ENCODE results near the gene TTLL8. TPM values are rescaled to one million over a fixed set of nuclear protein-coding genes. Genes with fewer than 3 reads are reported as not detected.
A peak's percentile ranks its signal among the peaks of the same experiment; 100 is the strongest.

TTLL8 gene
- polyA plus RNA-seq, 2 of the 4 experiments (the other 2 are of a cell fraction): not detected

DNA sequence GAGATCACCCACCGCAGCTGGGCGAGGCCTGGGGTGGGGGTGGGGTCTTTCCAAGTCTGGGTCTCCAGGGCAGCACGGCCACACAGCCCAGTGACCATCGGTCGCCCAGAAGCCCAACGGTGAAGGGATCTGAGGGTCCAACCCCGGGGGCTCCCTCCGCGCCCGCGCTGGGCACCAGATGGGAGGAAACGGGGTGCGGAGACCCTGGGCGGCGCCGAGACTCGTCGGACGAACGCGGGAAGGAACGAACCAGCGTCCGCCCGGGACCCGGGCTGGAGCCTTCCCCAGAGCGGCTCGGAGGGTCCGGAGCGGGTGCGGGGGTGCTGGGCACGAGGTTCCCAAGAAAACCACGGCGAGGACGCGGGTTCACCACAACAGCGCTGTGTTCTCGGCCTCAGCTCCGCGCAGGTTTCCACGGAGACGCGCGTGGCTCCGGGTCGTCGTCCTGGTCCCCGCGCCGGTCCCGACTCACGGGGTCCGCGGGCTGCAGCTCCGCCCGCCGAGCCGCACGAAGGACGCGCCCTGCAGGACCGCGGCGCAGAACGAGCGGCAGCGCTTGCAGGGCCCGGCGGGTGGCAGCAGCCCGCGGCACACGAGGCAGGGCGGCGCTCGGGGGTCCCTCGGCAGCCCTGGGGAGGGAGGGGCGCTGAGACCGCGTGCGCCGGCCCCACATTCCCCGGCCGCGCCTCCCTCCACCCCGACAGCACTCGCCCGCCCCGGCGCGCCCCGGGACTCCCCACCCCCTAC, 43.3 kb downstream of the TTLL8 start:
- ChIA-PET CTCF (interaction anchor here (2.3 kb wide), 1 partner anchor 15 kb away, joined by 14 read pairs; no protein-coding TSS in a partner anchor), POLR2A (no interaction called here)
- H3K27ac ChIP-seq: no peak overlapping the region
- H3K4me1 ChIP-seq: no peaks in the 10 kb centered on the region
- H3K4me3 ChIP-seq: no peak overlapping the region; the same call in 2 of the 3 replicates
- DNase-seq (ENCODE audit: low read depth in 1 of 2, low spot score in 1 of 2) (no peak), FAIRE-seq (no peak), ATAC-seq (no peak)
- H3K9me3 ChIP-seq: no peaks in the 10 kb centered on the region
- TF ChIP-seq BCL3 (IDR thresholded peaks at IDR 0.05) (no peak), MAX (IDR thresholded peaks at IDR 0.05) (no peak), EHF (CRISPR knock-in tag; IDR thresholded peaks at IDR 0.05) (no peak), CHD4 (IDR thresholded peaks at IDR 0.05; ENCODE audit: borderline replicate concordance) (no peak), GATA3 (IDR thresholded peaks at IDR 0.05; ENCODE audit: borderline replicate concordance) (no peak), PHF8 (IDR thresholded peaks at IDR 0.05; ENCODE audit: borderline replicate concordance, low read depth) (no peak), KDM5A (IDR thresholded peaks at IDR 0.05) (no peak), RNF2 (IDR thresholded peaks at IDR 0.05; ENCODE audit: borderline replicate concordance, low read depth) (no peak), HOXB13 (CRISPR knock-in tag; IDR thresholded peaks at IDR 0.05; ENCODE audit: low read depth) (no peak), MAZ (IDR thresholded peaks at IDR 0.05; ENCODE audit: borderline replicate concordance, low read depth, low read length) (no peak), MAFK (IDR thresholded peaks at IDR 0.05; ENCODE audit: partially characterized antibody) (no peak), POLR2AphosphoS2 (conservative IDR thresholded peaks at IDR 0.05; ENCODE audit: low read length) (no peak), TP53 (CRISPR knock-in tag; IDR thresholded peaks at IDR 0.05) (no peak), HEYL (CRISPR knock-in tag; IDR thresholded peaks at IDR 0.05) (no peak)
- TF ChIP-seq, protein P1, sequence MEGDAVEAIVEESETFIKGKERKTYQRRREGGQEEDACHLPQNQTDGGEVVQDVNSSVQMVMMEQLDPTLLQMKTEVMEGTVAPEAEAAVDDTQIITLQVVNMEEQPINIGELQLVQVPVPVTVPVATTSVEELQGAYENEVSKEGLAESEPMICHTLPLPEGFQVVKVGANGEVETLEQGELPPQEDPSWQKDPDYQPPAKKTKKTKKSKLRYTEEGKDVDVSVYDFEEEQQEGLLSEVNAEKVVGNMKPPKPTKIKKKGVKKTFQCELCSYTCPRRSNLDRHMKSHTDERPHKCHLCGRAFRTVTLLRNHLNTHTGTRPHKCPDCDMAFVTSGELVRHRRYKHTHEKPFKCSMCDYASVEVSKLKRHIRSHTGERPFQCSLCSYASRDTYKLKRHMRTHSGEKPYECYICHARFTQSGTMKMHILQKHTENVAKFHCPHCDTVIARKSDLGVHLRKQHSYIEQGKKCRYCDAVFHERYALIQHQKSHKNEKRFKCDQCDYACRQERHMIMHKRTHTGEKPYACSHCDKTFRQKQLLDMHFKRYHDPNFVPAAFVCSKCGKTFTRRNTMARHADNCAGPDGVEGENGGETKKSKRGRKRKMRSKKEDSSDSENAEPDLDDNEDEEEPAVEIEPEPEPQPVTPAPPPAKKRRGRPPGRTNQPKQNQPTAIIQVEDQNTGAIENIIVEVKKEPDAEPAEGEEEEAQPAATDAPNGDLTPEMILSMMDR (IDR thresholded peaks at IDR 0.05): no peak
- TF ChIP-seq, protein P2, sequence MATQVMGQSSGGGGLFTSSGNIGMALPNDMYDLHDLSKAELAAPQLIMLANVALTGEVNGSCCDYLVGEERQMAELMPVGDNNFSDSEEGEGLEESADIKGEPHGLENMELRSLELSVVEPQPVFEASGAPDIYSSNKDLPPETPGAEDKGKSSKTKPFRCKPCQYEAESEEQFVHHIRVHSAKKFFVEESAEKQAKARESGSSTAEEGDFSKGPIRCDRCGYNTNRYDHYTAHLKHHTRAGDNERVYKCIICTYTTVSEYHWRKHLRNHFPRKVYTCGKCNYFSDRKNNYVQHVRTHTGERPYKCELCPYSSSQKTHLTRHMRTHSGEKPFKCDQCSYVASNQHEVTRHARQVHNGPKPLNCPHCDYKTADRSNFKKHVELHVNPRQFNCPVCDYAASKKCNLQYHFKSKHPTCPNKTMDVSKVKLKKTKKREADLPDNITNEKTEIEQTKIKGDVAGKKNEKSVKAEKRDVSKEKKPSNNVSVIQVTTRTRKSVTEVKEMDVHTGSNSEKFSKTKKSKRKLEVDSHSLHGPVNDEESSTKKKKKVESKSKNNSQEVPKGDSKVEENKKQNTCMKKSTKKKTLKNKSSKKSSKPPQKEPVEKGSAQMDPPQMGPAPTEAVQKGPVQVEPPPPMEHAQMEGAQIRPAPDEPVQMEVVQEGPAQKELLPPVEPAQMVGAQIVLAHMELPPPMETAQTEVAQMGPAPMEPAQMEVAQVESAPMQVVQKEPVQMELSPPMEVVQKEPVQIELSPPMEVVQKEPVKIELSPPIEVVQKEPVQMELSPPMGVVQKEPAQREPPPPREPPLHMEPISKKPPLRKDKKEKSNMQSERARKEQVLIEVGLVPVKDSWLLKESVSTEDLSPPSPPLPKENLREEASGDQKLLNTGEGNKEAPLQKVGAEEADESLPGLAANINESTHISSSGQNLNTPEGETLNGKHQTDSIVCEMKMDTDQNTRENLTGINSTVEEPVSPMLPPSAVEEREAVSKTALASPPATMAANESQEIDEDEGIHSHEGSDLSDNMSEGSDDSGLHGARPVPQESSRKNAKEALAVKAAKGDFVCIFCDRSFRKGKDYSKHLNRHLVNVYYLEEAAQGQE (IDR thresholded peaks at IDR 0.05): no peak
- H3K4me2 ChIP-seq: peak overlapping the region; percentile 61
- 37% methylated on average over 12 of the region's 91 CpGs for WGBS (ENCODE audit: missing lambda C conversion rate)

GRCh38 chr22:50014053-50014501, 44.0 kb downstream of the TTLL8 start:
- no peak for FAIRE-seq
- no peak for TF ChIP-seq CBX8 (IDR thresholded peaks at IDR 0.05)
- no peak for TF ChIP-seq GATA3 (IDR thresholded peaks at IDR 0.05; ENCODE audit: borderline replicate concordance)
- TF ChIP-seq EP300 (IDR thresholded peaks at IDR 0.05): no peak
- no peak for TF ChIP-seq EHF (CRISPR knock-in tag; IDR thresholded peaks at IDR 0.05)
- TF ChIP-seq FOSB (CRISPR knock-in tag; IDR thresholded peaks at IDR 0.05): no peak
- TF ChIP-seq RAD21 (conservative IDR thresholded peaks at IDR 0.05 in 1 of 2, IDR thresholded peaks at IDR 0.05 in 1 of 2): no peak
- TF ChIP-seq MAFK (IDR thresholded peaks at IDR 0.05; ENCODE audit: partially characterized antibody): no peak
- TF ChIP-seq POLR2AphosphoS2 (conservative IDR thresholded peaks at IDR 0.05; ENCODE audit: low read length): no peak
- no peak for TF ChIP-seq NR3C1 (IDR thresholded peaks at IDR 0.05)
- TF ChIP-seq MAZ (IDR thresholded peaks at IDR 0.05; ENCODE audit: borderline replicate concordance, low read depth, low read length): no peak
- no peak for TF ChIP-seq KDM1A (IDR thresholded peaks at IDR 0.05; ENCODE audit: low read depth)
- TF ChIP-seq NPAS2 (CRISPR knock-in tag; IDR thresholded peaks at IDR 0.05; ENCODE audit: borderline replicate concordance): no peak
- no peak for TF ChIP-seq ATOH8 (CRISPR knock-in tag; IDR thresholded peaks at IDR 0.05; ENCODE audit: low read depth)
- TF ChIP-seq FOXS1 (CRISPR knock-in tag; IDR thresholded peaks at IDR 0.05): no peak
- TF ChIP-seq HES2 (IDR thresholded peaks at IDR 0.05): no peak
- TF ChIP-seq JUN (IDR thresholded peaks at IDR 0.05): no peak
- POLR2A ChIA-PET: no interaction called here
- no peak overlapping the region for H3K4me3 ChIP-seq
- no peak overlapping the region for H3K27ac ChIP-seq
- WGBS (ENCODE audit: missing lambda C conversion rate): 53% methylated on average over 2 of the region's 16 CpGs
- no peaks in the 10 kb centered on the region for H3K4me1 ChIP-seq
- H3K4me2 ChIP-seq: no peak overlapping the region
- no peaks in the 10 kb centered on the region for H3K9me3 ChIP-seq
- no peak for DNase-seq (ENCODE audit: low read depth in 1 of 2, low spot score in 1 of 2)
- no peak for ATAC-seq
- CTCF ChIA-PET: interaction anchor here (0.5 to 2.3 kb wide), 4 partner anchors 13 to 253 kb away, joined by 3 to 14 read pairs (median 4); no protein-coding TSS in a partner anchor

Data from A549 (cell line).